Right atrium auricular region (tissue), 2 donors: ENCODE results near the gene CYTH3. TPM values are rescaled to one million over a fixed set of nuclear protein-coding genes. Genes with fewer than 3 reads are reported as not detected.

Experiments used
- DNase-seq: peaks from one replicate; pipeline ENCODE4 v3.0.0-alpha.2; 2019; ENCODE audit warnings: low spot score
- H3K27ac ChIP-seq, 2 donors: fragments of 200-600 bp; sonication (generic); 1 replicate in 1 of 2; 2 replicates in 1 of 2; pipeline ENCODE4 v1.5.1; 2016 to 2019
- H3K27me3 ChIP-seq, 2 donors: fragments of 200-600 bp; sonication (generic); one replicate each; pipeline versions ENCODE4 v1.5.1 to v1.6.0; 2017 to 2019
- H3K36me3 ChIP-seq: fragments of 200-600 bp; sonication (generic); one replicate; pipeline ENCODE4 v1.5.1; 2016
- H3K4me1 ChIP-seq, 2 donors: fragments of 200-600 bp; sonication (generic); one replicate each; pipeline versions ENCODE4 v1.5.1 to v1.6.0; 2017 to 2019
- H3K4me3 ChIP-seq, 2 donors: fragments of 200-600 bp; sonication (generic); 1 replicate in 1 of 2; 2 replicates in 1 of 2; pipeline ENCODE4 v1.5.1; 2017 to 2019; ENCODE audit warnings: mild to moderate bottlenecking in 1 of 2, moderate library complexity in 1 of 2
- H3K9me3 ChIP-seq, 2 donors: fragments of 200-600 bp; sonication (generic); one replicate each; pipeline ENCODE4 v1.5.1; 2019
- CTCF ChIP-seq, 2 donors: fragments of 200-600 bp; sonication (generic); IDR thresholded peaks; one replicate each; pipeline ENCODE4 v1.5.1; 2019; ENCODE audit warnings: antibody characterized with exemption in 2 of 2
- total RNA-seq, 2 donors: library from RNA; depleted of rRNA; stranded (reverse); fragments of >200 nt; gene quantifications; one replicate each; pipeline ENCODE4 v1.1.0, GENCODE V29; 2016

The CYTH3 gene
- total RNA-seq, 2 donors from 2014 or later, result 27.2 to 34.0 TPM

GRCh38 chr7:6273380-6273837, 985 bp upstream of the CYTH3 start:
- H3K36me3 ChIP-seq, result no peaks in the 10 kb centered on the region
- H3K4me1 ChIP-seq, result peaks cover 0 to 34% of the 10 kb centered on the region in 2 donors
- no peak for TF ChIP-seq CTCF (IDR thresholded peaks at IDR 0.05)
- no peak for DNase-seq
- no peaks in the 10 kb centered on the region for H3K9me3 ChIP-seq
- H3K27me3 ChIP-seq, result no peaks in the 10 kb centered on the region
- no peak overlapping the region for H3K4me3 ChIP-seq
- H3K27ac ChIP-seq, result no peak overlapping the region

GRCh38 chr7:6271694-6272440, 557 bp downstream of the CYTH3 start:
- TF ChIP-seq CTCF (IDR thresholded peaks at IDR 0.05), result no peak
- Histone ChIP-seq H3K4me1 (peaks cover 0 to 34% of the 10 kb centered on the region in 2 donors), H3K4me3 (peak overlapping the region; percentile 92 to 99), H3K27me3 (no peaks in the 10 kb centered on the region), H3K9me3 (no peaks in the 10 kb centered on the region), H3K27ac (peak overlapping the region; percentile 83 to 93), H3K36me3 (no peaks in the 10 kb centered on the region)
- no peak for DNase-seq

GRCh38 chr7:6271060-6271658, 1.3 kb downstream of the CYTH3 start:
- Histone ChIP-seq H3K9me3 (no peaks in the 10 kb centered on the region), H3K27me3 (no peaks in the 10 kb centered on the region), H3K36me3 (no peaks in the 10 kb centered on the region), H3K4me3 (peak overlapping the region; percentile 92 to 99), H3K27ac (peak overlapping the region; percentile 83 to 93), H3K4me1 (peaks cover 0 to 34% of the 10 kb centered on the region in 2 donors)
- peak; percentile 28 to 74 for TF ChIP-seq CTCF (IDR thresholded peaks at IDR 0.05)
- peak; percentile 82 for DNase-seq

- Histone ChIP-seq H3K27me3 (no peaks in the 10 kb centered on the region), H3K4me1 (peaks cover 0 to 34% of the 10 kb centered on the region in 2 donors), H3K27ac (peak overlapping the region in 1 of 2 donors; percentile 19), H3K36me3 (no peaks in the 10 kb centered on the region), H3K4me3 (no peak overlapping the region), H3K9me3 (no peaks in the 10 kb centered on the region)
- no peak for TF ChIP-seq CTCF (IDR thresholded peaks at IDR 0.05)
- DNase-seq, result no peak
Measured at GRCh38 chr7:6269527-6269926, 2.9 kb downstream of the CYTH3 start.

- DNase-seq, result no peak
- Histone ChIP-seq H3K27me3 (no peaks in the 10 kb centered on the region), H3K36me3 (no peaks in the 10 kb centered on the region), H3K4me1 (peaks cover 0 to 34% of the 10 kb centered on the region in 2 donors), H3K4me3 (no peak overlapping the region), H3K9me3 (no peaks in the 10 kb centered on the region), H3K27ac (peak overlapping the region; percentile 2 to 19)
- TF ChIP-seq CTCF (IDR thresholded peaks at IDR 0.05), result no peak
Measured at GRCh38 chr7:6268907-6269306, 3.5 kb downstream of the CYTH3 start.
